Bronchial epithelial cell (primary cell): ENCODE measurements around the gene SRPK2. TPM values are rescaled to one million over a fixed set of nuclear protein-coding genes. Genes with fewer than 3 reads are reported as not detected.

ENCODE experiments used
- DNase-seq: peaks from one replicate; pipeline ENCODE4 v3.0.0-alpha.2; 2010; ENCODE audit warnings: low read depth
- FAIRE-seq: peaks from 2 replicates; lab custom pipeline; 2011; peaks lifted over from hg19 to GRCh38; lab: Jason Lieb, UNC
- H3K27me3 ChIP-seq: 2 replicates; pipeline ENCODE4 v1.5.1; 2011; ENCODE audit warnings: low read length; ENCODE audit not compliant: control insufficient read depth, insufficient read depth
- H3K36me3 ChIP-seq: 2 replicates; pipeline ENCODE4 v1.5.1; 2011; ENCODE audit warnings: low read length; ENCODE audit not compliant: control insufficient read depth, insufficient read depth
- H3K4me3 ChIP-seq: 2 replicates; pipeline ENCODE4 v1.5.1; 2011; ENCODE audit warnings: mild to moderate bottlenecking, low read depth, low read length, control low read depth
- total RNA-seq: library from RNA; depleted of rRNA; stranded (reverse); fragments of >200 nt; gene quantifications from 2 replicates; pipeline ENCODE4 v1.2.1, GENCODE V29; 2014
- TF ChIP-seq, protein P1 (sequence below): IDR thresholded peaks from 2 replicates; pipeline ENCODE4 v1.5.1; 2011; ENCODE audit warnings: mild to moderate bottlenecking, moderate library complexity, low read length, control low read depth, inconsistent platforms; ENCODE audit not compliant: insufficient read depth, severe bottlenecking

Gene SRPK2
- total RNA-seq, 1 donor from 2014 or later, result 43.4 TPM

DNA sequence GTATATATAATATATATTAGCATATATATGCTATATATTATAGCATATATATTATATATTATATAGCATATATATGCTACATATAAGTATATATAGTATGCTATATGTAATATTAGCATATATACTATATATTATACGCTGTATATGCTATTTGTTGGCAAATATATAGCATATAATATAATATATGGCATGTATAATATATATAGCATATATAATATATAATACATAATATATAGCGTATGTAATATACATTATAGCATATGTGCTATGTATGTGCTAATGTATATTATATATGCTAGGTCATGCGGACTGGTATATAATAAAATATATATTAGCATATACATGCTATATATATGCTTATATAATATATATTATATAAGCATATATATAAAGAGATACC, 301.9 kb downstream of the SRPK2 start:
- H3K27me3 ChIP-seq, result no peaks in the 10 kb centered on the region
- peaks cover 11% of the 10 kb centered on the region for H3K36me3 ChIP-seq
- FAIRE-seq, result no peak
- TF ChIP-seq, protein P1, sequence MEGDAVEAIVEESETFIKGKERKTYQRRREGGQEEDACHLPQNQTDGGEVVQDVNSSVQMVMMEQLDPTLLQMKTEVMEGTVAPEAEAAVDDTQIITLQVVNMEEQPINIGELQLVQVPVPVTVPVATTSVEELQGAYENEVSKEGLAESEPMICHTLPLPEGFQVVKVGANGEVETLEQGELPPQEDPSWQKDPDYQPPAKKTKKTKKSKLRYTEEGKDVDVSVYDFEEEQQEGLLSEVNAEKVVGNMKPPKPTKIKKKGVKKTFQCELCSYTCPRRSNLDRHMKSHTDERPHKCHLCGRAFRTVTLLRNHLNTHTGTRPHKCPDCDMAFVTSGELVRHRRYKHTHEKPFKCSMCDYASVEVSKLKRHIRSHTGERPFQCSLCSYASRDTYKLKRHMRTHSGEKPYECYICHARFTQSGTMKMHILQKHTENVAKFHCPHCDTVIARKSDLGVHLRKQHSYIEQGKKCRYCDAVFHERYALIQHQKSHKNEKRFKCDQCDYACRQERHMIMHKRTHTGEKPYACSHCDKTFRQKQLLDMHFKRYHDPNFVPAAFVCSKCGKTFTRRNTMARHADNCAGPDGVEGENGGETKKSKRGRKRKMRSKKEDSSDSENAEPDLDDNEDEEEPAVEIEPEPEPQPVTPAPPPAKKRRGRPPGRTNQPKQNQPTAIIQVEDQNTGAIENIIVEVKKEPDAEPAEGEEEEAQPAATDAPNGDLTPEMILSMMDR, result no peak
- no peak overlapping the region for H3K4me3 ChIP-seq
- no peak for DNase-seq

DNA sequence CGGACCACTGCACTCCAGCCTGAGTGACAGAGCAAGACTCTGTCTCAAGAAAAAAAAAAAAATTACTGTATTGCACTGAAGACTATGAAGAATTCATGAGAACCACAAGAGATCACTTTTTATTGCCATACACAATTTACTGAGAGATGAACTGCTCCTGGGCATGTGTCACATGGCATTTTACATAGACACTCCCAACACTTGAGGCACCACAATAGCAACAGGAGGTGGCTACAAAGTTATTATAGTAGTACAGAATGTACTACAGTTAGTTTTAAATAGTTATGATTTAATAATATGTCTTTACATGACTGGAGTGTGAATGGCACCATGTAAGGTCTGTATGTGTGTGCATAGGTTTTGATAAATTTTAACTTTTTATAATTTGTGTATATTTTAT, 304.1 kb downstream of the SRPK2 start:
- Histone ChIP-seq H3K36me3 (peaks cover 14% of the 10 kb centered on the region), H3K4me3 (no peak overlapping the region), H3K27me3 (no peaks in the 10 kb centered on the region)
- TF ChIP-seq, protein P1, result no peak
- no peak for FAIRE-seq
- no peak for DNase-seq

DNA sequence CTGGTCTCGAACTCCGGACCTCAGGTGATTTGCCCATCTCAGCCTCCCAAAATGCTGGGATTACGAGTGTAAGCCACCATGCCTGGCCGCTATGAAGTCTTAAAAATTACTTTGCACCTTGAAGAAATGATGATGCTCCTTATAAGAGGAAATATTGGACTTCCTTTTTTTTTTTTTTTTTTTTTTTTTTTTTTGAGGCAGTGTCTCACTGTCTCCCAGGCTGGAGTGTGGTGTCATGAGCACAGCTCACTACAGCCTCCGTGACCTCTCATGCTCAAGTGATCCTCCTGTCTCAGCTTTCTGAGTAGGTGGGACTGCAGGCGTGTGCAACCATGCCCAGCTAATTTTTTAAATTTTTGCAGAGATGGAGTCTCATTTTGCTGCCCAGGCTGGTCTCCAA, 309.4 kb downstream of the SRPK2 start:
- DNase-seq, result no peak
- H3K4me3 ChIP-seq, result no peak overlapping the region
- TF ChIP-seq, protein P1, result no peak
- no peaks in the 10 kb centered on the region for H3K27me3 ChIP-seq
- peaks cover 21% of the 10 kb centered on the region for H3K36me3 ChIP-seq
- no peak for FAIRE-seq

DNA sequence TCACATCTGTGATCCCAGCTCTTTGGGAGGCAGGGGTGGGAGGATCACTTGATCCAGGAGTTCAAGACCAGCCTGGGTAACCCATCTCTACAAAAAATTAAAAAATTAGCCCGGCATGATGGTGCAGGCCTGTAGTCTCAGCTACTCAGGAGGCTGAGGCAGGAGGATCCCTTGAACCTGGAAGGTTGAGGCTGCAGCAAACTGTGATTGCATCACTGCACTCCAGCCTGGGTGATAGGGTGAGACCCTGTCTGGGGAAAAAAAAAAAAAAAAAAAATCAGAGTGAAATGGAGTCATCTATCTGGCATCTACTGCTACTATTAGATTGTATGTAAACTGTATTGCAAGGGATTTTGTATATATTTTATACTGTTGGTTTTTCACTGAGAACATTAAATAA, 315.6 kb downstream of the SRPK2 start:
- no peak for DNase-seq
- H3K27me3 ChIP-seq, result no peaks in the 10 kb centered on the region
- peaks cover 13% of the 10 kb centered on the region for H3K36me3 ChIP-seq
- TF ChIP-seq, protein P1, result no peak
- H3K4me3 ChIP-seq, result no peak overlapping the region
- FAIRE-seq, result no peak

DNA sequence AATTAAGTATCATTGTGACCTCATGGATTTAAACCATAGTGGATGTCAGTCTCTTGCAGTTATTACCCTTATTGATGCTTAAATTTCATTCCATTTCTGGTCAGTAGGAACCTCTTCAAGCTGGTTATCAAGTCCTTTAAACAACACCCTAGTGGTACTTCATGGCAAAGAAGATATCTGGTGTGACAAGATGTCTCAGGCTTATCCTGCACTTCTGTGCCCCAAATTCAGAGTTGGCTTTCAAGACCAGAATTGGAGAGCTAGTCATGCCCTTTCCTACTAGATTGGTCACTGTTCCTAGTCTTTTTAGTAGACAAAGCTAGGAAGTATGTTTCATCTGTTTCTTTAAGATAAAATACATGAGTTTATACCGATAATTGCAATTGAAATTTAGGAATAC, 319.8 kb downstream of the SRPK2 start:
- TF ChIP-seq, protein P1, result no peak
- Histone ChIP-seq H3K4me3 (no peak overlapping the region), H3K36me3 (peaks cover 6% of the 10 kb centered on the region), H3K27me3 (no peaks in the 10 kb centered on the region)
- FAIRE-seq (no peak), DNase-seq (no peak)

DNA sequence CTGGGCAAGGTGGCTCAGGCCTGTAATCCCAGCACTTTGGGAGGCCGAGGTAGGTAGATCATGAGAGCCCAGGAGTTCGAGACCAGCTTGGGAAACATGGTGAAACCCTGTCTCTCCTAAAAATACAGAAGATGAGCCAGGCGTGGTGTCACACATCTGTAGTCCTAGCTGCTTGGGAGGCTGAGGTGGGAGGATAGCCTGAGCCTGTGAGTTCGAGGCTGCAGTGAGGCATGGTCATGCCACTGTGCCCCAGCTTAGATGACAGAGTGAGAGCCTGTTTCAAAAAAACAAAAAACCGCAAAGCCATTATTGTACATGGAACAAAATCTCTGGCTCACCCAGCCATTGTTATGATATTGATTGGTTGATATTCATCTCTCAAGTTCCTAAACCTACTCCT, 321.0 kb downstream of the SRPK2 start:
- Histone ChIP-seq H3K27me3 (no peaks in the 10 kb centered on the region), H3K36me3 (peaks cover 5% of the 10 kb centered on the region), H3K4me3 (no peak overlapping the region)
- no peak for DNase-seq
- no peak for FAIRE-seq
- TF ChIP-seq, protein P1, result no peak
